SH-SY5Y (cell line): ENCODE data around the gene METTL25.

Source experiments
- GATA2 ChIP-seq: IDR thresholded peaks from 2 replicates; pipeline ENCODE4 v1.6.1; 2011; ENCODE audit warnings: mild to moderate bottlenecking, low read depth, low read length
- GATA3 ChIP-seq: IDR thresholded peaks from 2 replicates; pipeline ENCODE4 v1.6.1; 2011; ENCODE audit warnings: low read depth, mild to moderate bottlenecking, low read length, moderate library complexity

The METTL25 gene

GRCh38 chr12:82375201-82375600 is 16.9 kb downstream of the METTL25 start:
- TF ChIP-seq GATA3, result no peak
- TF ChIP-seq GATA2, result no peak

GRCh38 chr12:82378997-82379396 is 20.7 kb downstream of the METTL25 start:
- TF ChIP-seq GATA2 (no peak), GATA3 (no peak)

- no peak for TF ChIP-seq GATA2
- no peak for TF ChIP-seq GATA3
Observed at GRCh38 chr12:82383930-82384552, 25.7 kb downstream of the METTL25 start.

- no peak for TF ChIP-seq GATA3
Observed at GRCh38 chr12:82398879-82399278, 40.5 kb downstream of the METTL25 start.

GRCh38 chr12:82400819-82401218 is 42.5 kb downstream of the METTL25 start:
- TF ChIP-seq GATA2, result no peak
- no peak for TF ChIP-seq GATA3

GRCh38 chr12:82406651-82407050 is 48.3 kb downstream of the METTL25 start:
- TF ChIP-seq GATA3, result no peak
- TF ChIP-seq GATA2, result no peak

GRCh38 chr12:82407481-82407880 is 49.2 kb downstream of the METTL25 start:
- TF ChIP-seq GATA2, result no peak
- no peak for TF ChIP-seq GATA3

GRCh38 chr12:82408844-82409243 is 50.5 kb downstream of the METTL25 start:
- no peak for TF ChIP-seq GATA3
- no peak for TF ChIP-seq GATA2

GRCh38 chr12:82411546-82412230 is 53.4 kb downstream of the METTL25 start:
- no peak for TF ChIP-seq GATA3
- TF ChIP-seq GATA2, result no peak

GRCh38 chr12:82412246-82412645 is 53.9 kb downstream of the METTL25 start:
- no peak for TF ChIP-seq GATA2
- no peak for TF ChIP-seq GATA3

- no peak for TF ChIP-seq GATA3
- no peak for TF ChIP-seq GATA2
Observed at GRCh38 chr12:82414044-82414443, 55.7 kb downstream of the METTL25 start.

GRCh38 chr12:82414926-82415325 is 56.6 kb downstream of the METTL25 start:
- TF ChIP-seq GATA2 (no peak), GATA3 (no peak)

- TF ChIP-seq GATA2 (no peak), GATA3 (no peak)
Observed at GRCh38 chr12:82415402-82415801, 57.1 kb downstream of the METTL25 start.

- TF ChIP-seq GATA2, result no peak
- no peak for TF ChIP-seq GATA3
Observed at GRCh38 chr12:82425241-82425640, 66.9 kb downstream of the METTL25 start.

GRCh38 chr12:82426081-82426480 is 67.8 kb downstream of the METTL25 start:
- TF ChIP-seq GATA3 (no peak), GATA2 (no peak)
